Omental fat pad (tissue), 4 donors: ENCODE measurements around the gene PHLDB1. TPM values are rescaled to one million over a fixed set of nuclear protein-coding genes. Genes with fewer than 3 reads are reported as not detected.

ENCODE experiments used
- ATAC-seq: fragments of 150-250 bp; one replicate; pipeline ENCODE4 v1.9.1; 2016; ENCODE audit warnings: mild to moderate bottlenecking, moderate library complexity; ENCODE audit not compliant: low FRiP score
- DNase-seq: peaks from one replicate; pipeline ENCODE4 v3.0.0-alpha.2; 2019; ENCODE audit warnings: low spot score
- CTCF ChIP-seq, 3 donors: fragments of 450-650 bp; IDR thresholded peaks; one replicate each; pipeline ENCODE4 v1.5.1; 2016 to 2017; ENCODE audit warnings: antibody characterized with exemption in 3 of 3, mild to moderate bottlenecking in 3 of 3, moderate library complexity in 2 of 3
- total RNA-seq, 4 donors: library from RNA; depleted of rRNA; stranded (reverse); fragments of >200 nt; gene quantifications; one replicate each; pipeline ENCODE4 v1.1.0, GENCODE V29; 2016

Gene PHLDB1
- total RNA-seq, 4 donors from 2014 or later, result 163 to 363 (median 245) TPM

GRCh38 chr11:118690553-118691304, 83.3 kb downstream of the PHLDB1 start:
- DNase-seq (no peak), ATAC-seq (no peak)
- no peak for TF ChIP-seq CTCF (IDR thresholded peaks at IDR 0.05)

GRCh38 chr11:118691926-118692830, 84.8 kb downstream of the PHLDB1 start:
- DNase-seq, result no peak
- TF ChIP-seq CTCF (IDR thresholded peaks at IDR 0.05), result no peak
- no peak for ATAC-seq

- no peak for TF ChIP-seq CTCF (IDR thresholded peaks at IDR 0.05)
- no peak for ATAC-seq
- DNase-seq, result no peak
Measured at GRCh38 chr11:118694185-118694584, 86.8 kb downstream of the PHLDB1 start.

GRCh38 chr11:118694771-118695170, 87.4 kb downstream of the PHLDB1 start:
- ATAC-seq (no peak), DNase-seq (no peak)
- no peak for TF ChIP-seq CTCF (IDR thresholded peaks at IDR 0.05)

- no peak for DNase-seq
- TF ChIP-seq CTCF (IDR thresholded peaks at IDR 0.05), result no peak
- no peak for ATAC-seq
Measured at GRCh38 chr11:118696673-118697226, 89.3 kb downstream of the PHLDB1 start.

GRCh38 chr11:118697346-118697745, 89.9 kb downstream of the PHLDB1 start:
- no peak for DNase-seq
- no peak for ATAC-seq
- TF ChIP-seq CTCF (IDR thresholded peaks at IDR 0.05), result no peak
